ENCODE results near the gene MCTP1.

MCTP1 gene

GRCh38 chr5:95141141-95141540 lies 143.8 kb downstream of the MCTP1 start:
- Histone ChIP-seq H3K9ac (no peak overlapping the region), H3K4me1 (no peaks in the 10 kb centered on the region), H3K27ac (no peak overlapping the region), H3K9me3 (no peaks in the 10 kb centered on the region), H4K20me1 (no peaks in the 10 kb centered on the region), H3K27me3 (no peaks in the 10 kb centered on the region), H3K36me3 (no peaks in the 10 kb centered on the region), H3K4me3 (no peak overlapping the region), H3K4me2 (no peak overlapping the region)
- TF ChIP-seq Cebpa-rat (IDR thresholded peaks at IDR 0.05): no peak

- Histone ChIP-seq H3K27ac (no peak overlapping the region), H3K4me3 (no peak overlapping the region), H4K20me1 (no peaks in the 10 kb centered on the region), H3K4me2 (no peak overlapping the region), H3K9me3 (no peaks in the 10 kb centered on the region), H3K4me1 (no peaks in the 10 kb centered on the region), H3K36me3 (no peaks in the 10 kb centered on the region), H3K9ac (no peak overlapping the region), H3K27me3 (no peaks in the 10 kb centered on the region)
- no peak for TF ChIP-seq Cebpa-rat (IDR thresholded peaks at IDR 0.05)
Observed at GRCh38 chr5:95134326-95134725, 150.6 kb downstream of the MCTP1 start.

GRCh38 chr5:95132096-95132495 lies 152.8 kb downstream of the MCTP1 start:
- Histone ChIP-seq H3K36me3 (no peaks in the 10 kb centered on the region), H3K4me1 (no peaks in the 10 kb centered on the region), H4K20me1 (no peaks in the 10 kb centered on the region), H3K4me3 (no peak overlapping the region), H3K9ac (no peak overlapping the region), H3K9me3 (no peaks in the 10 kb centered on the region), H3K27ac (no peak overlapping the region), H3K27me3 (no peaks in the 10 kb centered on the region), H3K4me2 (no peak overlapping the region)
- no peak for TF ChIP-seq Cebpa-rat (IDR thresholded peaks at IDR 0.05)

GRCh38 chr5:95130941-95131340 lies 154.0 kb downstream of the MCTP1 start:
- no peak overlapping the region for H3K4me2 ChIP-seq
- no peaks in the 10 kb centered on the region for H3K4me1 ChIP-seq
- H3K9ac ChIP-seq: no peak overlapping the region
- H4K20me1 ChIP-seq: no peaks in the 10 kb centered on the region
- H3K9me3 ChIP-seq: no peaks in the 10 kb centered on the region
- H3K36me3 ChIP-seq: no peaks in the 10 kb centered on the region
- H3K27me3 ChIP-seq: no peaks in the 10 kb centered on the region
- no peak overlapping the region for H3K4me3 ChIP-seq
- no peak overlapping the region for H3K27ac ChIP-seq
- TF ChIP-seq Cebpa-rat (IDR thresholded peaks at IDR 0.05): no peak

GRCh38 chr5:95124731-95125130 lies 160.2 kb downstream of the MCTP1 start:
- H3K4me3 ChIP-seq: no peak overlapping the region
- no peaks in the 10 kb centered on the region for H3K4me1 ChIP-seq
- no peak overlapping the region for H3K9ac ChIP-seq
- no peaks in the 10 kb centered on the region for H3K36me3 ChIP-seq
- no peaks in the 10 kb centered on the region for H4K20me1 ChIP-seq
- no peaks in the 10 kb centered on the region for H3K9me3 ChIP-seq
- no peaks in the 10 kb centered on the region for H3K27me3 ChIP-seq
- H3K27ac ChIP-seq: no peak overlapping the region
- no peak overlapping the region for H3K4me2 ChIP-seq
- TF ChIP-seq Cebpa-rat (IDR thresholded peaks at IDR 0.05): no peak

GRCh38 chr5:95124101-95124500 lies 160.8 kb downstream of the MCTP1 start:
- Histone ChIP-seq H3K27me3 (no peaks in the 10 kb centered on the region), H3K4me3 (no peak overlapping the region), H3K27ac (no peak overlapping the region), H3K4me1 (no peaks in the 10 kb centered on the region), H4K20me1 (no peaks in the 10 kb centered on the region), H3K9ac (no peak overlapping the region), H3K9me3 (no peaks in the 10 kb centered on the region), H3K4me2 (no peak overlapping the region), H3K36me3 (no peaks in the 10 kb centered on the region)
- no peak for TF ChIP-seq Cebpa-rat (IDR thresholded peaks at IDR 0.05)

- no peaks in the 10 kb centered on the region for H3K4me1 ChIP-seq
- no peak for TF ChIP-seq Cebpa-rat (IDR thresholded peaks at IDR 0.05)
Observed at GRCh38 chr5:95114902-95115301, 170.0 kb downstream of the MCTP1 start.

GRCh38 chr5:95114305-95114704 lies 170.6 kb downstream of the MCTP1 start:
- Histone ChIP-seq H4K20me1 (no peaks in the 10 kb centered on the region), H3K4me1 (no peaks in the 10 kb centered on the region), H3K36me3 (no peaks in the 10 kb centered on the region), H3K9me3 (no peaks in the 10 kb centered on the region), H3K9ac (no peak overlapping the region), H3K27ac (no peak overlapping the region), H3K4me2 (no peak overlapping the region), H3K4me3 (no peak overlapping the region), H3K27me3 (no peaks in the 10 kb centered on the region)
- no peak for TF ChIP-seq Cebpa-rat (IDR thresholded peaks at IDR 0.05)

More at GRCh38 chr5:95114902-95115301, 170.0 kb downstream of the MCTP1 start:
- H3K36me3 ChIP-seq: no peaks in the 10 kb centered on the region
- H3K9ac ChIP-seq: no peak overlapping the region
- no peaks in the 10 kb centered on the region for H3K27me3 ChIP-seq
- no peak overlapping the region for H3K4me2 ChIP-seq
- H3K27ac ChIP-seq: no peak overlapping the region
- no peaks in the 10 kb centered on the region for H4K20me1 ChIP-seq
- no peaks in the 10 kb centered on the region for H3K9me3 ChIP-seq
- H3K4me3 ChIP-seq: no peak overlapping the region

- no peak for TF ChIP-seq Cebpa-rat (IDR thresholded peaks at IDR 0.05)
- no peaks in the 10 kb centered on the region for H3K36me3 ChIP-seq
- no peaks in the 10 kb centered on the region for H3K27me3 ChIP-seq
Observed at GRCh38 chr5:95113489-95113888, 171.4 kb downstream of the MCTP1 start.

GRCh38 chr5:95111141-95111540 lies 173.8 kb downstream of the MCTP1 start:
- H3K9ac ChIP-seq: no peak overlapping the region
- H3K27me3 ChIP-seq: no peaks in the 10 kb centered on the region
- H3K4me1 ChIP-seq: no peaks in the 10 kb centered on the region
- H3K4me3 ChIP-seq: no peak overlapping the region
- no peak for TF ChIP-seq Cebpa-rat (IDR thresholded peaks at IDR 0.05)
- H3K4me2 ChIP-seq: no peak overlapping the region
- H3K36me3 ChIP-seq: no peaks in the 10 kb centered on the region
- no peak overlapping the region for H3K27ac ChIP-seq
- H4K20me1 ChIP-seq: no peaks in the 10 kb centered on the region
- no peaks in the 10 kb centered on the region for H3K9me3 ChIP-seq

More at GRCh38 chr5:95113489-95113888, 171.4 kb downstream of the MCTP1 start:
- H3K27ac ChIP-seq: no peak overlapping the region
- no peaks in the 10 kb centered on the region for H3K9me3 ChIP-seq
- no peak overlapping the region for H3K4me3 ChIP-seq
- no peak overlapping the region for H3K9ac ChIP-seq
- no peaks in the 10 kb centered on the region for H4K20me1 ChIP-seq
- no peaks in the 10 kb centered on the region for H3K4me1 ChIP-seq
- no peak overlapping the region for H3K4me2 ChIP-seq

GRCh38 chr5:95110118-95110517 lies 174.8 kb downstream of the MCTP1 start:
- Histone ChIP-seq H3K36me3 (no peaks in the 10 kb centered on the region), H3K27me3 (no peaks in the 10 kb centered on the region), H3K9ac (no peak overlapping the region), H3K9me3 (no peaks in the 10 kb centered on the region), H3K4me1 (no peaks in the 10 kb centered on the region), H3K4me3 (no peak overlapping the region), H4K20me1 (no peaks in the 10 kb centered on the region), H3K27ac (no peak overlapping the region), H3K4me2 (no peak overlapping the region)
- no peak for TF ChIP-seq Cebpa-rat (IDR thresholded peaks at IDR 0.05)
